Measurements from ENCODE around the gene ZNF423. TPM values are rescaled to one million over a fixed set of nuclear protein-coding genes. Genes with fewer than 3 reads are reported as not detected.

ZNF423 gene
- total RNA-seq, 1 donor, result 11.6 TPM

- no peaks in the 10 kb centered on the region for H3K4me1 ChIP-seq (ENCODE audit: insufficient read depth, low read length)
Measured at GRCh38 chr16:49727611-49728010, 128.3 kb downstream of the ZNF423 start.

DNA sequence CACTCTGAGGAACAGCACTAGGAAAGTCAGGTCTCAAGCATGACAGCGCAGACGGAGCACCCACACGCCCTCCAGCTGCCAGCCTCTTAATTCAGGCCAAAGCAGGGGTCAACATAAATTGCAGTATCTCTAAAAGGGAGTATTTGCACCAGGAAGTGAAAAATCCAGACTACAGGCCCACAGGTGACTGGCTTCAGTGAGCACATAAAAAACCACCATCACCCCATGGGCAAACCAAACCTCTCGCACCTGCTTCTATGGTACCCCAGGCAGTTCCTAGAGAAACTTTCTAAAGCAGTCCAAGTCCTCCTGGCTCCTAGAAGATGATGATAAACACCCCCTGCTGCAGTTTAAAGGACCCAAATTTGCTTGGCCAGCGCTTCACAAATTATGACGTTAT lies 129.8 kb downstream of the ZNF423 start:
- DNase-seq (ENCODE audit: insufficient read length, low spot score, missing footprints), result no peak
- Histone ChIP-seq H4K20me1 (ENCODE audit: insufficient read depth, low read length) (no peaks in the 10 kb centered on the region), H3K4me1 (ENCODE audit: insufficient read depth, low read length) (no peaks in the 10 kb centered on the region), H3K4me2 (ENCODE audit: insufficient read depth, low read length) (no peak overlapping the region), H3K27me3 (ENCODE audit: insufficient read depth, low read length) (no peaks in the 10 kb centered on the region), H3K36me3 (ENCODE audit: insufficient read depth, low read length) (no peaks in the 10 kb centered on the region), H3K4me3 (ENCODE audit: insufficient read depth, low read length) (no peak overlapping the region), H3K27ac (ENCODE audit: low read depth, low read length) (no peak overlapping the region), H3K9me3 (ENCODE audit: low read depth, low read length) (peaks cover 4% of the 10 kb centered on the region), H3K79me2 (ENCODE audit: insufficient read depth, low read length) (no peaks in the 10 kb centered on the region), H2AFZ (ENCODE audit: low read length) (no peak overlapping the region)
- no peak for TF ChIP-seq CTCF (IDR thresholded peaks at IDR 0.05; ENCODE audit: extremely low read depth, low read depth, low read length)

More at GRCh38 chr16:49727611-49728010, 128.3 kb downstream of the ZNF423 start:
- peaks cover 4% of the 10 kb centered on the region for H3K9me3 ChIP-seq (ENCODE audit: low read depth, low read length)
- H3K4me2 ChIP-seq (ENCODE audit: insufficient read depth, low read length), result no peak overlapping the region
- H4K20me1 ChIP-seq (ENCODE audit: insufficient read depth, low read length), result no peaks in the 10 kb centered on the region
- no peaks in the 10 kb centered on the region for H3K36me3 ChIP-seq (ENCODE audit: insufficient read depth, low read length)
- no peak overlapping the region for H2AFZ ChIP-seq (ENCODE audit: low read length)
- no peak for DNase-seq (ENCODE audit: insufficient read length, low spot score, missing footprints)
- TF ChIP-seq CTCF (IDR thresholded peaks at IDR 0.05; ENCODE audit: extremely low read depth, low read depth, low read length), result no peak
- H3K27ac ChIP-seq (ENCODE audit: low read depth, low read length), result no peak overlapping the region
- no peaks in the 10 kb centered on the region for H3K27me3 ChIP-seq (ENCODE audit: insufficient read depth, low read length)
- H3K79me2 ChIP-seq (ENCODE audit: insufficient read depth, low read length), result no peaks in the 10 kb centered on the region
- no peak overlapping the region for H3K4me3 ChIP-seq (ENCODE audit: insufficient read depth, low read length)

GRCh38 chr16:49725651-49726050 lies 130.3 kb downstream of the ZNF423 start:
- no peaks in the 10 kb centered on the region for H3K4me1 ChIP-seq (ENCODE audit: insufficient read depth, low read length)
- H3K79me2 ChIP-seq (ENCODE audit: insufficient read depth, low read length), result no peaks in the 10 kb centered on the region
- no peak overlapping the region for H2AFZ ChIP-seq (ENCODE audit: low read length)
- no peak for TF ChIP-seq CTCF (IDR thresholded peaks at IDR 0.05; ENCODE audit: extremely low read depth, low read depth, low read length)
- H3K27me3 ChIP-seq (ENCODE audit: insufficient read depth, low read length), result no peaks in the 10 kb centered on the region
- H3K27ac ChIP-seq (ENCODE audit: low read depth, low read length), result no peak overlapping the region
- DNase-seq (ENCODE audit: insufficient read length, low spot score, missing footprints), result no peak
- no peaks in the 10 kb centered on the region for H3K36me3 ChIP-seq (ENCODE audit: insufficient read depth, low read length)
- no peak overlapping the region for H3K4me3 ChIP-seq (ENCODE audit: insufficient read depth, low read length)
- no peaks in the 10 kb centered on the region for H4K20me1 ChIP-seq (ENCODE audit: insufficient read depth, low read length)
- no peak overlapping the region for H3K4me2 ChIP-seq (ENCODE audit: insufficient read depth, low read length)
- peaks cover 4% of the 10 kb centered on the region for H3K9me3 ChIP-seq (ENCODE audit: low read depth, low read length)

DNA sequence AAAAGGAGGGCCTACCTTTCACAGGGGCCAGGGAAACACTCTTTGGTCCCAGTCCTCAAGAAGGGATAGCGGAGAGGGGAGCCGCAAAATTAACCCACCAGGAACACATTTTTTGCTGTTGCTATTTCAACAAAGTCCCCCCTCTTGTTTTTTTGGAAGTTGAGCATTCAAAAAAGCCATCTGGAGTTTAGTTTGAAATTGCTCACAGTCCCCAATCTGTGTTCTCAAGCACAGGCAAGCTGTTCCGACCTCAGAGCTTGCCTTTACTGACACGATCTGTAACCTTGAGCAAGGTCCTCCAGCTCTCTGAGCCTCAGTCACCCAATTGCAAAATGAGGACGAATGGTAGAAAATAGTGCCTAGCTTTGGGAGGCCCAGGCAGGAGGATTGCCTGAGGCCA lies 131.1 kb downstream of the ZNF423 start:
- Histone ChIP-seq H3K27ac (ENCODE audit: low read depth, low read length) (no peak overlapping the region), H2AFZ (ENCODE audit: low read length) (no peak overlapping the region), H3K79me2 (ENCODE audit: insufficient read depth, low read length) (no peaks in the 10 kb centered on the region), H3K36me3 (ENCODE audit: insufficient read depth, low read length) (no peaks in the 10 kb centered on the region), H3K4me3 (ENCODE audit: insufficient read depth, low read length) (no peak overlapping the region), H3K4me2 (ENCODE audit: insufficient read depth, low read length) (no peak overlapping the region), H3K4me1 (ENCODE audit: insufficient read depth, low read length) (no peaks in the 10 kb centered on the region), H4K20me1 (ENCODE audit: insufficient read depth, low read length) (no peaks in the 10 kb centered on the region), H3K9me3 (ENCODE audit: low read depth, low read length) (peaks cover 2% of the 10 kb centered on the region), H3K27me3 (ENCODE audit: insufficient read depth, low read length) (no peaks in the 10 kb centered on the region)
- no peak for DNase-seq (ENCODE audit: insufficient read length, low spot score, missing footprints)
- no peak for TF ChIP-seq CTCF (IDR thresholded peaks at IDR 0.05; ENCODE audit: extremely low read depth, low read depth, low read length)
